Right renal pelvis (tissue), 4 donors: ENCODE data around the gene CYSTM1. TPM values are rescaled to one million over a fixed set of nuclear protein-coding genes. Genes with fewer than 3 reads are reported as not detected.

Experiments
- DNase-seq, 4 donors: peaks; one replicate each; pipeline ENCODE4 v3.0.0-alpha.2; 2013; ENCODE audit warnings: low read depth in 4 of 4, low spot score in 3 of 4, missing footprints in 1 of 4
- polyA plus RNA-seq, 4 donors: library from polyadenylated mRNA; unstranded; fragments of 120-200 nt; gene quantifications; one replicate each; pipeline ENCODE4 v1.2.1, GENCODE V29; 2013; ENCODE audit not compliant: insufficient read length in 4 of 4

The CYSTM1 gene
- polyA plus RNA-seq, 4 donors, result 63.5 to 84.3 (median 78.1) TPM

- DNase-seq, result no peak
These were observed 76.6 kb downstream of the CYSTM1 start for GRCh38 chr5:140251527-140251973.

DNA sequence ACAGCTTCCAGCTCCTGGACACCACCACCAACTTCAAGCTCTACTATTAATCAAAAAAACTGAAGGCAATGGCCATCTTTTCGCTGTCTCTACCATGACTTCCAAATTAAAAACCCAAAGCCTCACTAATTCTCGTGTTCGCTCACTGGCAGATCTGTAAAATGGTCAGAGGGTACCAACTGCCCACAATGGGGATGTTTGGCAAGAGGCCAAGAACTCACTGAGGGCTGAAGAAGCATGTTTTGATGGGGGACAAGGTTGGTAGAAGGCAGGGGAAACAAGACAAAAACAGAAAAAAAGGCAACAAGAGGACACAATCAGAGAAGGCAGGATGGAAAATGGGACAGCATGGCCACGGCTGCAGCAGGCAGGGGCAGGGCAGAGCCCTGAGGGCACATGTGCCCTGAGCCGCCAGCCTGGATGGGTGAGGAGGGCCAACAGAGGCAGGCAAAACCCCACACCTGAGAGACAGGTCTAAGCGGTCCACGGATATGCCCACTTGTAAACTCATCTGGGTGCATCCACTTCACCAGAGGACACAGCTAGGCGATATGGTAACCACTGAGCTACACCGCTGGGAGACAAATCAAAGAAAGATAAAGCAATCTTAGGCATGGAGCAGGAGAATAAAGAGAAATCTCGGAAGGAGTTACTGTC lies 77.6 kb downstream of the CYSTM1 start:
- no peak for DNase-seq

DNA sequence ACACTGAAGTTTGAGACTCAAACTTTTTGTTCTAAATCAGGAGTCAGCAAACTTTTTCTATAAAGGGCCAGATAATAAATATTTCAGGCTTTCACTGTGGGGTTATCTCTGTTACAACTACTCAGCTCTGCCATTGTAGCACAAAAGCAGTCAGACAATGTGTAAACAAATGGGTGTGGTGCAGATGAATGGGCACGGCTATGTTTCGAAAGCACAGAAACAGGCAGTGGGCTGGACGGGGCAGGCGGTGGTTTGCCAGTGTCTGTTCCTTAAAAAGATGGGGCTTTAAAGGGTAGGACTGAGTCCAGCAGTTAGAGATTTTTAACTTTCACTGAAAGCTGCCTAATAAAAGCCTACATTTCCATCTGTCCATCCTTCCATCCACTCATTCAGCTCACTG lies 79.0 kb downstream of the CYSTM1 start:
- DNase-seq, result no peak

DNA sequence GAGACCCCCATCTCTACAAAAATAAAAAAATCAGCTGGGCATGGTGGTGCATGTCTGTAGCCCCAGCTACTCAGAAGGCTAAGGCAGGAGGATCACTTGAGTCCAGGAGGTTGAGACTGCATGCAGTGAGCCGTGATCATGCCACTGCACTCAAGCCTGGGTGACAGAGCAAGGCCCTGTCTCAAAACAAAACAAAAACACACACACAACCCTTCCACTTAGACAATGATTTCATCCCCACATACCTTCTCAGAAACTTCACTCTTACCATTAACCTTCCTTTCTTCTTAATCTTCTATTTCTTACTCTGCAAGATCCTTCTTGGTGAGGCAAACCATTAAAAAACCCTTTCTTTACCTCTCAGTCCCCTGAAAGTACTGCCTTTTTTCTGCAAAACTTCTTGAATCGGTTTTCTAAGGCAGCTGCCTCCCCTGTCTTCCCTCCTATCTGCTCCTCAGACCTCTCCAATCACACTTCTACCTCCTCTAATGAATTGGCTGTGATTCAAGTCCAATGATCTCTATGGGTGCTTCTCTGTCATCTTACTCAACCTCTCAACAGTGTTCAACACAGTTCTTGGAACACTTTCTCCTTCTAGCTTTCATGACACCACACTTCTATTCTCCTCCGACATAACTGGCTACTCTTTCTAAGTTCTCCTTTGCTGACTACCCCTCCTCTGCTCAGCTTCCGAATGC lies 80.6 kb downstream of the CYSTM1 start:
- DNase-seq, result no peak

DNA sequence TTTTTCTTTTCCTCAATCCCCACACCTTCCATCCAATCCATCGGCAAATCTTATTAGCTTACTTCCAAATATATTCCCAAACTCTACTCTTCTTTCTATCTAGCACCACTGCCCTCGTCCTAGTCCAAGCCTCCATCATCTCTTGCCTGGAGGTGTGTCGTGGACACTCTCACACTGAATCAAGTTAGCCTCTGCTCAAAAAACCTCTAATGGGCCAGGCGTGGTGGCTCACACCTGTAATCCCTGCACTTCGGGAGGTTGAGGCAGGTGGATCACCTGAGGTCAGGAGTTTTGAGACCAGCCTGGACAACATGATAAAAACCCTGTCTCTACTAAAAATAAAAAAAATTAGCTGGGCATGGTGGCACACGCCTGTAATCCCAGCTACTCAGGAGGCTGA lies 81.7 kb downstream of the CYSTM1 start:
- DNase-seq, result no peak

DNA sequence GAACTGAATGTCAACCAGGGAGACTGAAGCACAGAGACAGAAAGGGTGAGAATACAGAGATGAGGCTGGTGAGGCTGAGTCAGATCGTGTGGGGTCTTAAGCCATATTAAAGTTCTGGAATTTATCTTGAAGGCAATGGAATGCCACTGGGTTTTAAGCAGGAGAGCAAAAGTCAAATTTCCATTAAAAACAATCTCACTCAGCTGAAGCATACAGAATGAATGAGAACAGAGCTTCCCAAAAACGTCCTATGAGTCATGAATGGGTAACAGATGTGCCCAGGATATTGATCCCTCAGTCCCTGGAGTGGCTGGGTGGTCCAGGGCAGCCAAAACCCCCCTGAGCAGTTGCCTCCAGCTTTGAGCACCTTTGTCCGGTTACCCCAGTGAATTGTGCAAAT lies 83.0 kb downstream of the CYSTM1 start:
- DNase-seq, result no peak

- no peak for DNase-seq
These were observed 83.9 kb downstream of the CYSTM1 start for GRCh38 chr5:140258873-140259272.

GRCh38 chr5:140259500-140259899 lies 84.5 kb downstream of the CYSTM1 start:
- DNase-seq, result no peak

- no peak for DNase-seq
These were observed 85.2 kb downstream of the CYSTM1 start for GRCh38 chr5:140260089-140260656.

DNA sequence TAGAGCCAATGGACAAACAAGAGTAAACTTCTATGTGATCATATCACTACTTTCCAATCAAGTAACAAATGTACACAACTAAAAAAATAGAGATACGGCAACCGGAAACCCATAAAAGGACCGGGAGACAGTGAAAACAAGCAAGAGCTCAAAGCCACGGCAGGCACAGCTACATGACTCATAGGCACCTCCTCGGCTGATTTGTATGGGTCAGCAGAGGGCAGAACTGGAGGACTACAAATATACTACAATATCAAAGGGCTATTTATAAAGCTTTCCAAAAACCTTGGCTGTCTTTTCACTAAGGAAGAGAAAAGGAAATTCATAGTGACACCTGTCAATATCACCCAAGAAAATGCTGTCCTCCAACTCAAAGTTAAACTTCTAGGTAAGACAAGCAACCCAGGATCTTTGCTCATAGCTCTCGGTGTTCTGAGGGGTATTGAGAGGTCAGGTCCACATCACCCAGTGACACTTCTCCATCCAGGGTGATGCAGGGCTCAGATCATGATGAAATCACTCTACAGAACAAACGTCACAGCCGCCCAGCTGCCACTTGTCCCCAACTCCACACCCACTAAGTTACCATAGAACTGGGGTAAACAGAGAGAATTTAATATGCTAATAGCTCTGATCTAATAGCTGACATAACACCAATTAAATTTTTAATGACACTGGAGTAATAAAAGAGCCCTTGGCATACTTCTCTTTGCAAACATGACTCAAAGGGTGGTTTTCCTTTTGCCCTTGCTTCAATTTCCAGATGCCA lies 86.6 kb downstream of the CYSTM1 start:
- no peak for DNase-seq

DNA sequence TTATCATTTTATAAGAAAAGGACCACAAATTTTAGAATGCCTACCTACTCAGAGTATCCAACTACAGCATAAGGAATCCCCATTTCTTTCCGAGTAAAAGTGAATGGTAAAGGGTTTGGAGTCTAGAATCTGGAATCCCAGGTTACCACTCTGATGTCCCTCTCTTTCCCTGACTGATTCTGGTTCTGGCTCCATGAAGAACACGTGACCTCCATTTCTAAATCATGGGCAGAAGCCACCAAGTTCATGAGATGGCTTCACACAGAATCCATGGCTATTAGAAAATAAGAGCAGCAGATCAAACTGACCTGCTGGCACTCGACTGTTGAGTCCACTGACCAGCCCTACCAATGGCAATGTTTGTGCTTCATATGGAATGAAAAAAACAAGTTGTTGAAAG lies 87.2 kb downstream of the CYSTM1 start:
- no peak for DNase-seq

DNA sequence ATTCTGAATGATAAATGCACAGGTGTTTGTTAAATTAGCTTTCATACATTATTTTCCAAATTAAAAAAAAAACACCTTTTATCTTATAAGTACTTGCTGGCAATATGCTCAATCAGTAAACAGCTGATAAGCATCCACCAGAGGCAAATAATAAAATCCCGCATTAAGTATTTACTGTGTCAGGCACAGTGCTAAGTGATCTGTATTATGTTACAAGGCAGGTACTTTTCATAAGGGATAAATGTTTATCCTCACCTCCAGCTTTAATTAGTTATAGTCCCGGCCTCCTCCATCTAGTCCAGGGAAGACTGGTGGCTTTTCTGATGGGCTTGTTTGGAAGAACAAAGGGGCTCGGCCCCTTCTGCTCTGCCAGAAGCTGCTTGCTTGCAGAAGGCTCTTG lies 87.9 kb downstream of the CYSTM1 start:
- DNase-seq, result no peak

DNA sequence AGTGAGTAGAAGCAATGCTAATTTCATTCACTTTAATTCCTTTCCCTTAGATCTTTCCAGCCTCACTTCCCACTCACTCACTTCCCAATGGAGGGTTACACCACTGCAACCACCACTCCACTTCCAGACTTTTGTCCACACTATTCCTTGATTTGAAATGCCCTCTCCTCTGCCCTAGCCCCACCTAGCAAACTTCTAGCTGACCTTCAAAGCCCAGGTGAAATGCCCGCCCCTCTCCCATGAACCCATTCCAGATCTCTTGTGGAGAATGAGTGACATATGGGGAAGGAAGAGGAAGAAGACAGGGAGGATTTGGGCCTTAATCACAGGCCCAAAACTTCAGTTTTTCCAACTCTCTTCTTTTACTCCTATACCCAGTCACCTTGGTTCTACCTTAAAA lies 90.9 kb downstream of the CYSTM1 start:
- DNase-seq, result no peak

- DNase-seq, result no peak
These were observed 91.6 kb downstream of the CYSTM1 start for GRCh38 chr5:140266471-140267200.

DNA sequence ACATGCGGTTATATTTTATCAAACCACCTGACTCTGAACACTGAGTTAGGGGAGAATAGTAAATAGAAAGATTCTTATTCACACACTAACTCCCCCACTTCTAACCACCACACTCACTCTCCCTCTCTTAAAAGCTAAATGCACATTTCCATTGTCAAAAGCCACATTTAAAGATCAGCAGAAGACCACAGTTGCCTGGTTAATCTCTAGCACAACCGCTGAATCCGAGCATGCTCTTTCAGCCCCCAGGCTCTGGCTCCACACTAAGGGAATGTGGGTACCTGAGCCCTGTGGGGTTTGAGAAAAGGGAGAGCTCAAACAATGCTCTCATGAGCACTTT lies 92.2 kb downstream of the CYSTM1 start:
- no peak for DNase-seq

DNA sequence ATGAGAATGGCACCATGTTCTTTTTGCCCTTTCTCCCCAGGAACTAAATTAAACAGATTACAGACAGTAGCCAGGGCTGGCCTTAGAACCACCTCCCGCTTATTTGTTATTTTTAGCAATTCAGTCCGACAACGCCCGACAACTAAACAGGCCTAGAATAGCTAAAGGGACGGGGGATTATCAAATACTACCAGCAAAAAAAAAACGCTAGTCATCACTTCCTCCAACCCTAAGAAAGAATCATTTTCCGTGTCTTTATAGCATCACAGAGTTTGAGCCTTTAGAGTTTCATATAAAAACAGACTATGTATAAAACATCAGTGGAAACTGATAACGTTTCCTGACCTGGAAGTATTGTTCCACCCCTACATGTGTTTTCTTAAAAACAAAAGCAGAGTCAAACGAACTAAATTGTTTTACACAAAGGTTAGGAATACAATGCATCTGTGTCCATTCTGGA lies 92.6 kb downstream of the CYSTM1 start:
- DNase-seq, result no peak

DNA sequence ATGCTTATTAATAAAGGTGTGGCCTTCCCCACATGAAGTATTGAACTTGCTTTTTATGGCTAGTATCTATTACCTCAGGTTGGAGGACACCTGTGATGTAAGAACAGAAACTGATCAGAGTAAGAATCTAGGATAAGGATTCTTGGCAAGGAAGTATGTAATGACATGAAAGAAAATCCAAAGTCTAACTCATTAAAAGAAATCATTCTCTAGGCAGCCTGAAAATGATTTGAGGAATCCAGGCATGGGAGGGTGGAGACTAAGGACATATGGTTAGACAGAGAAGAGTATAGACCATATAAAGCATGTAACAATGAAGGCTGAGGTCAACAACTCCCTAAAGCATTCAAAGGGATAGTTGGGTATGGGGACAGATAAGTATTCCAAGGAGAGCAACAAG lies 95.0 kb downstream of the CYSTM1 start:
- DNase-seq, result no peak

- no peak for DNase-seq
These were observed 98.5 kb downstream of the CYSTM1 start for GRCh38 chr5:140273401-140273877.

GRCh38 chr5:140275837-140276236 lies 100.8 kb downstream of the CYSTM1 start:
- no peak for DNase-seq

DNA sequence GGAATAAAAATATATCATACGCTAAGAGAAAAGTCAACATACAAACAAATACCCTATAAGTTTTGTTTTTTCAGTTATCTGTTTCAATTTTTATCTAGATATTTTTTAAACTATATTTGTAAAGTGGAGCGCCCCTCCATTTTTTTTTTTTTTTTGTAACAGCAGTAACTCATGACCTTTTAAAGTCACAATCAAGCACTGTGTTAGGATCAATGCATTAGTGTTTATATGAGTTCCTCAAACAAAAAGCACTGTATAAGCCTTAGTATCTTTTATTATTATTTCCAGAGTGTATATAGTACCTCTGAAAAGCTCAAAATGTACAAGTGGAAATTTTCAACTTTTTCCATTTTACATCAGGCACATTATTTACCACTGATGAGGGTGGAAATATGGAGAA lies 107.3 kb downstream of the CYSTM1 start:
- no peak for DNase-seq

DNA sequence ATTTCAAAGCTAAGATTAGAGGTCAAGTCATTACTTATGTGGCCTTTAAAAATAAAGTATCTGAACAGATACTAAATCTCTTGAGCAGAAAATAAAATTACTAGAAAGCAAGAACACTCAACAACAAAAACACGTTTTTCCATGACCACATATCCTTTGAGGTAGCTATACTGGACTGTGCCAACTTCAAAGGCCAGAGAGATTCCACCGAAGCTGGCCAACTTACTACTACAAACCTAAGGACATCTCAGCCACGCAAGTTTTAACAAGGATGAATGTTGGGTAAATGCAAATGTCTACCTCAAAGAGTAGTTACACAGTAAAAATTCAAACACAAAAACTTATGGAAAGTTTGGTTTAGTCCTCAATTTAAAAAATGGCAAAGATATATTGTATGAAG lies 109.0 kb downstream of the CYSTM1 start:
- no peak for DNase-seq
